ENCODE measurements around the gene PROM2. TPM values are rescaled to one million over a fixed set of nuclear protein-coding genes. Genes with fewer than 3 reads are reported as not detected.

Gene PROM2
- total RNA-seq, 1 experiment from 2014 or later = 1.6 TPM

- ChIA-PET CTCF (no interaction called here), POLR2A (ENCODE audit: low non-redundant PET) (no interaction called here)
- H3K27ac ChIP-seq (ENCODE audit: low read depth, low read length, poor library complexity, severe bottlenecking) = no peak overlapping the region
- intact Hi-C loops (cut with micrococcal nuclease; ENCODE audit: unreplicated experiment) = no loop called here
- no peak for DNase-seq (ENCODE audit: low spot score)
- no TSS peak for BruUV-seq (replicated peaks)
- H3K4me1 ChIP-seq (ENCODE audit: insufficient read depth, low read length, poor library complexity, severe bottlenecking) = no peaks in the 10 kb centered on the region
- H3K4me3 ChIP-seq (ENCODE audit: low read depth, low read length, poor library complexity, severe bottlenecking) = no peak overlapping the region
- no peaks in the 10 kb centered on the region for H3K9me3 ChIP-seq (ENCODE audit: low read depth, low read length, poor library complexity, severe bottlenecking)
- TF ChIP-seq EZH2 (IDR thresholded peaks at IDR 0.05; ENCODE audit: borderline replicate concordance, low read depth, low read length, poor library complexity, severe bottlenecking) = no peak
- TF ChIP-seq CTCF (conservative IDR thresholded peaks at IDR 0.05; ENCODE audit: low read depth, low read length) = no peak
- no peaks in the 10 kb centered on the region for H3K27me3 ChIP-seq (replicated peaks; ENCODE audit: insufficient read depth, low read depth, low read length, poor library complexity)
- no peaks in the 10 kb centered on the region for H3K36me3 ChIP-seq (ENCODE audit: insufficient read depth, low read length, poor library complexity, severe bottlenecking)
These were observed 10.8 kb downstream of the PROM2 start for GRCh38 chr2:95284886-95285541.

DNA sequence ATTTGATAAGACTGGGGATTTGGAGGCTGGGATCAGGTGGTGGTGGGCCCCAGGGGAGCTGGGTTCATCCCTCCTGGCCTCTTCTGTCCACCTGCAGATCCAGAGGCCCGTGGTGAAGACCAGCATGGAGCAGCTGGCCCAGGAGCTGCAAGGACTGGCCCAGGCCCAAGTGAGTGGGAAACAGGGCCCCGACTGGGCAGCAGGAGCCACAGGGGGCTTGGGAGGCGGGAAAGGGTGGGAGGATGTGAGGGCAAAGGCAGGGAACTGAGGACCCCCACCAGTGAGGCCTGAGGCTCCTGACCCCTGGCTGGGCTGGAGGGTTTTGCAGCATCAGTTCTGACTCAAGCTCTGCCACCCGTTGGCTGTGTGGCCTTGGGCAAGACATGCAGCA lies 11.3 kb downstream of the PROM2 start:
- no peaks in the 10 kb centered on the region for H3K4me1 ChIP-seq (ENCODE audit: insufficient read depth, low read length, poor library complexity, severe bottlenecking)
- H3K36me3 ChIP-seq (ENCODE audit: insufficient read depth, low read length, poor library complexity, severe bottlenecking) = no peaks in the 10 kb centered on the region
- DNase-seq (ENCODE audit: low spot score) = no peak
- ChIA-PET POLR2A (ENCODE audit: low non-redundant PET) (no interaction called here), CTCF (no interaction called here)
- no peaks in the 10 kb centered on the region for H3K9me3 ChIP-seq (ENCODE audit: low read depth, low read length, poor library complexity, severe bottlenecking)
- H3K27ac ChIP-seq (ENCODE audit: low read depth, low read length, poor library complexity, severe bottlenecking) = no peak overlapping the region
- TF ChIP-seq CTCF (conservative IDR thresholded peaks at IDR 0.05; ENCODE audit: low read depth, low read length) (no peak), EZH2 (IDR thresholded peaks at IDR 0.05; ENCODE audit: borderline replicate concordance, low read depth, low read length, poor library complexity, severe bottlenecking) (no peak)
- H3K4me3 ChIP-seq (ENCODE audit: low read depth, low read length, poor library complexity, severe bottlenecking) = no peak overlapping the region
- BruUV-seq (replicated peaks) = no TSS peak
- intact Hi-C loops (cut with micrococcal nuclease; ENCODE audit: unreplicated experiment) = no loop called here
- H3K27me3 ChIP-seq (replicated peaks; ENCODE audit: insufficient read depth, low read depth, low read length, poor library complexity) = no peaks in the 10 kb centered on the region

DNA sequence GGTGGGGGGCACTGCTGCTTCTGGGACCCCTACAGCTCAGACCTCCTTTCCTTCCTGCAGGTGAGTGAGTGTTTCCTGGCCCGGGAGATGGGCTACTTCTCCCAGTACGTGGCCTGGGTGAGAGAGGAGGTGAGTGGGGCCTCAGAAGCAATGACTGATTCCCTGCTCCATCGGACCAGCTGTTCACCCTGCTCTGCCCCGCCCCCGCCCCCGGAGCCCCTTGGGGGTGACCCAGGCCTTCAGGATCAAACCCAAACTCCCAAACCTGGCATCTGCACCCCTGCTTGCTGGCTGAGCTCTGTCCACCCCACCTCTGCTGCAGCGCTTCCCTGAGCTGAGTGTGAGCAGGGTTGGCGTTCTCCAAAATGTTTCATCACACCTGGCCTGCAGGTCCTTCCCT lies 13.1 kb downstream of the PROM2 start:
- no peak for TF ChIP-seq EZH2 (IDR thresholded peaks at IDR 0.05; ENCODE audit: borderline replicate concordance, low read depth, low read length, poor library complexity, severe bottlenecking)
- TF ChIP-seq CTCF (conservative IDR thresholded peaks at IDR 0.05; ENCODE audit: low read depth, low read length) = no peak
- no peak for DNase-seq (ENCODE audit: low spot score)
- no peaks in the 10 kb centered on the region for H3K9me3 ChIP-seq (ENCODE audit: low read depth, low read length, poor library complexity, severe bottlenecking)
- no peaks in the 10 kb centered on the region for H3K4me1 ChIP-seq (ENCODE audit: insufficient read depth, low read length, poor library complexity, severe bottlenecking)
- no peaks in the 10 kb centered on the region for H3K27me3 ChIP-seq (replicated peaks; ENCODE audit: insufficient read depth, low read depth, low read length, poor library complexity)
- no peaks in the 10 kb centered on the region for H3K36me3 ChIP-seq (ENCODE audit: insufficient read depth, low read length, poor library complexity, severe bottlenecking)
- H3K27ac ChIP-seq (ENCODE audit: low read depth, low read length, poor library complexity, severe bottlenecking) = no peak overlapping the region
- POLR2A ChIA-PET (ENCODE audit: low non-redundant PET) = no interaction called here
- CTCF ChIA-PET = no interaction called here
- BruUV-seq (replicated peaks) = no TSS peak
- intact Hi-C loops (cut with micrococcal nuclease; ENCODE audit: unreplicated experiment) = no loop called here
- no peak overlapping the region for H3K4me3 ChIP-seq (ENCODE audit: low read depth, low read length, poor library complexity, severe bottlenecking)
